GM12878 (cell line): Measurements from ENCODE around the gene SLIRP.

Experiments
- CEBPB ChIP-seq, 2 experiments: fragments of 150-350 bp in 1 of 2; IDR thresholded peaks; 2 replicates each; pipeline ENCODE4 v1.6.1; 2012 to 2014; ENCODE audit warnings: low read depth in 2 of 2, low read length in 2 of 2, borderline replicate concordance in 1 of 2, inconsistent platforms in 1 of 2
- TF ChIP-seq, protein P1 (sequence below): IDR thresholded peaks from 2 replicates; pipeline ENCODE4 v1.6.1; 2012; ENCODE audit warnings: low read depth, low read length, improper control_type of control experiment
- TF ChIP-seq, protein P2 (sequence below), 3 experiments: IDR thresholded peaks in 2 of 3; conservative IDR thresholded peaks in 1 of 3; 2 replicates each; pipeline ENCODE4 v1.5.1; 2011; ENCODE audit warnings: low read depth in 3 of 3, low read length in 3 of 3, mild to moderate bottlenecking in 3 of 3, control low read depth in 2 of 3, moderate library complexity in 2 of 3, inconsistent platforms in 1 of 3, mixed read lengths in 1 of 3; ENCODE audit not compliant: control insufficient read depth in 2 of 3, insufficient read depth in 1 of 3; ENCODE audit errors: extremely low read depth in 1 of 3

DNA sequence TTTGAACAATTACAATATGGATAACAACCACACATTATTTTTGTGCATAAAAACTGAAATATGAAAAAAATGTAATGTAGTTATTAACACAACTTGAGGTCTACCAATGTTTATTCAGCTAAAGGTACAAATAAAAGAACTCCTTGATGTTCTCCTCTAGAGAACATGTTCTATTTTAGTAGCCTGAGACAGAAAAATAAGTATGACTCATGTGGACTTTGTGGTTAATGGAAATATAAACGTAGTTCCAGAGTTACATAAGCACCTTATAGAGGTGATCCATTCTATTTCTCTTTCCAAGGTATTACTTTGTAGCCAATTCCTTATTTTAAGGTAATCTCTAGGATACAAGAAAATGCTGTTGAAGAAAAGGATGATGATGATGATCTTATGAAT, 25.7 kb upstream of the SLIRP start:
- TF ChIP-seq, protein P1, sequence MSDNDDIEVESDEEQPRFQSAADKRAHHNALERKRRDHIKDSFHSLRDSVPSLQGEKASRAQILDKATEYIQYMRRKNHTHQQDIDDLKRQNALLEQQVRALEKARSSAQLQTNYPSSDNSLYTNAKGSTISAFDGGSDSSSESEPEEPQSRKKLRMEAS: no peak
- TF ChIP-seq, protein P2, sequence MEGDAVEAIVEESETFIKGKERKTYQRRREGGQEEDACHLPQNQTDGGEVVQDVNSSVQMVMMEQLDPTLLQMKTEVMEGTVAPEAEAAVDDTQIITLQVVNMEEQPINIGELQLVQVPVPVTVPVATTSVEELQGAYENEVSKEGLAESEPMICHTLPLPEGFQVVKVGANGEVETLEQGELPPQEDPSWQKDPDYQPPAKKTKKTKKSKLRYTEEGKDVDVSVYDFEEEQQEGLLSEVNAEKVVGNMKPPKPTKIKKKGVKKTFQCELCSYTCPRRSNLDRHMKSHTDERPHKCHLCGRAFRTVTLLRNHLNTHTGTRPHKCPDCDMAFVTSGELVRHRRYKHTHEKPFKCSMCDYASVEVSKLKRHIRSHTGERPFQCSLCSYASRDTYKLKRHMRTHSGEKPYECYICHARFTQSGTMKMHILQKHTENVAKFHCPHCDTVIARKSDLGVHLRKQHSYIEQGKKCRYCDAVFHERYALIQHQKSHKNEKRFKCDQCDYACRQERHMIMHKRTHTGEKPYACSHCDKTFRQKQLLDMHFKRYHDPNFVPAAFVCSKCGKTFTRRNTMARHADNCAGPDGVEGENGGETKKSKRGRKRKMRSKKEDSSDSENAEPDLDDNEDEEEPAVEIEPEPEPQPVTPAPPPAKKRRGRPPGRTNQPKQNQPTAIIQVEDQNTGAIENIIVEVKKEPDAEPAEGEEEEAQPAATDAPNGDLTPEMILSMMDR (IDR thresholded peaks at IDR 0.05 in 2 of 3, conservative IDR thresholded peaks at IDR 0.05 in 1 of 3; ENCODE audit: control insufficient read depth in 2 of 3, extremely low read depth in 1 of 3, insufficient read depth in 1 of 3, low read depth in 3 of 3, low read length in 3 of 3): no peak
- no peak for TF ChIP-seq CEBPB (IDR thresholded peaks at IDR 0.05; ENCODE audit: borderline replicate concordance in 1 of 2, low read depth in 2 of 2, low read length in 2 of 2)
